ENCODE results near the gene LFNG.
A peak's percentile ranks its signal among the peaks of the same experiment; 100 is the strongest.

Gene LFNG

GRCh38 chr7:2504128-2504888 is 15.3 kb upstream of the LFNG start:
- no peak for DNase-seq

DNA sequence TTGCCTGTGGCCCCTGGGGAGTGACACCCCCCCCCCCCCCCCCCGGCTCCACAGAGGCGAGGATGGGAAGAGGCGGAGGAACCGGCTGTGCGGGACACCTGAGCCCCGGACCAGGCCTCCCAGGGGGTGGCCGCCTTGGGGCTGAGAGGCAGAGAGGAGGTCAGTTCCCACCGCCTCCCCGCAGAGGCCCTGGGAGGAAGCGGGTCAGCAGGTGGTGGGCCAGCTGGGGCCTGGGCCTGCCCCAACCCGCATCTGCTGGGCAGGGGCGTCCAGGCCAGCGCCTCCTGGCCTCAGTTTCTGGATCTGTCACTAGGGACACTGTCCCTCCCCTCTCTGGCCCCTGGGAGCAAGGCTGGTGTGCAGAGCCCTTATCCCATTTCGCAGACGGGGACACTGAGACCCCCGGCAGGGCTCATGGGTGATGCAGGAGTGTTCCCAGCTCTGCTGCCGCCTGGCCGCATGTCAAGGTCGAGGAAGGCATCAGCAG is 14.6 kb upstream of the LFNG start:
- DNase-seq: no peak

DNA sequence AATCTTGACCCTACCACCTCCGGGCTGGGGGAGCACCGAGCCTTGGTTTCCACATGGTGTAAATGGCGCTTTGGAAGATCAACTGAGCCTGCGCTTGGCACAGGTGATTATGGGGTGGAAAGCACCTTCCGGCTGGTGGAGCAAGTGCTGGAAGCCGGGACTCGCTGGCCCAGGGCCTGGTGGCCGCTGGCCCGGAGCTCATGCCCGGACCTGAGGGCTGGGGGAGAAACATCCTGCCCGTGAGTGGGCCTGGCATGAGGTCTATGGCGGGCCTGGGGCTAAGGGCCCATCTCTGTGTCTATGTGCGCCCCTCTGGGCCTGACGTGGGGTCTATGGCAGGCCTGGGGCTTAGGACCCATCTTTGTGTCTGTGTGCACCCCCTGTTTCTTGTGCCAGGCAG is 14.2 kb upstream of the LFNG start:
- no peak for DNase-seq

GRCh38 chr7:2507208-2507916 is 12.2 kb upstream of the LFNG start:
- DNase-seq: no peak

DNA sequence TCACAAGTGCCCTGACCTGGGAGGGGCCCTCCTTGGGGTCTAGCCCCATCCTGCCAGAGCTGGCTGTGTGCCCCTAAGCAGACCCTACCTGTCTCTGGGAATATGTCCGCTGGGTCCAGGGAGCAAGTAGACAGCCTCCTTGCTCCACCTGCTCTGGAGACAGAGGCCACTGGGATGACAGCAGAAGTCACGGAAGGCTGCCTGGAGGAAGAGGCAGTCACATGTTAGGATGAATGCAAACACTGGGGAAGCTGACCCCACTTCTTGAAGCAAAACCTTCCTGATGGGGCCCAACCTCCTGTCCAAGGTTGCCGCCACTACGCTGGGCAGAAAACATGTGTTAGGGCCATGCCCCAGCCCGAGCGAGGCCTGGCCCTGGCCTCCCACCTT is 11.7 kb upstream of the LFNG start:
- DNase-seq: no peak

DNA sequence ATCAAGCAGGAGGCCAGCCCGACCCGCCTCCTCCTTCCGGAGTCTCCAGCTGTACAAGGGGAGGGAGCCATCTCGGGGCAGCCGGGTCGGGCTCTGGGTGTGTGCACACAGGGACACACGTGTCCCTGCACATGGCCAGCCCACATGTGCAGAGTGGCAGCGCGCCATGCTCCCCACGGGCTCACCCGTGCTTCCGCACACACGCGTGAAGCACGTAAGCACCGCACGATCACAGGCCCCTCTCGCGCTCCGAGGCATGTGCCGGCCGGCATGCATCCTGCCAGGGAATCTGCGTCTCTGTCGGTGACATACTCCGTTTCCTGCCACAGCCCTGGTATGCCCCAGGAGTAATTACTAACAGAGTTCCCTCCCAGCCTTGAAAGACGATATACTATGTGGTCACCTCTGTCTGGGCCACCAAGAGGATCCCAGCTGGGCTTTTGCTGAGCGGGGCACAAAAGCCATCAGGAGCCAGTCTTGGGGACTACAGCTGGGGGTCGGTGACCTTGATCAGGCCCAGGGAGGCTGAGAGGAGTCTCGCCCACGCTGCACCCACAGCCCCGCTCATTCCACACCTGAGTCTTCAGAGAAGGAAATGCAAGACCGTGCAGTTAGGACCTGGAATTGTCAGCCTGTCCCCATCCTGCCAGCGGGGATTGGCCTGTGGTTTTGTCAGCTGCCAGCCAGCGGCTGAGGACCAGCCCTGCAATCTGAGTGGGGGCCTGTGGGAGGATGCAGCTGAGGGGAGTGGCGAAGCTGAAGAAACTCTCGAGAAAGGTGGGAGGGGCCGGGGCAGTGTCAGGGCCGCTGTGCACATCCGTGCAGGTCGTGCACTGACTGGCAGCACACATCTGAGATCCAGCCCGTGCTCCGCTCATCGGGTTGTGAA is 11.0 kb upstream of the LFNG start:
- peak; percentile 75 to 93 (median 87) for DNase-seq

- DNase-seq: peak in 1 of 6 experiments; percentile 45
Measured at GRCh38 chr7:2509298-2509906, 10.2 kb upstream of the LFNG start.

DNA sequence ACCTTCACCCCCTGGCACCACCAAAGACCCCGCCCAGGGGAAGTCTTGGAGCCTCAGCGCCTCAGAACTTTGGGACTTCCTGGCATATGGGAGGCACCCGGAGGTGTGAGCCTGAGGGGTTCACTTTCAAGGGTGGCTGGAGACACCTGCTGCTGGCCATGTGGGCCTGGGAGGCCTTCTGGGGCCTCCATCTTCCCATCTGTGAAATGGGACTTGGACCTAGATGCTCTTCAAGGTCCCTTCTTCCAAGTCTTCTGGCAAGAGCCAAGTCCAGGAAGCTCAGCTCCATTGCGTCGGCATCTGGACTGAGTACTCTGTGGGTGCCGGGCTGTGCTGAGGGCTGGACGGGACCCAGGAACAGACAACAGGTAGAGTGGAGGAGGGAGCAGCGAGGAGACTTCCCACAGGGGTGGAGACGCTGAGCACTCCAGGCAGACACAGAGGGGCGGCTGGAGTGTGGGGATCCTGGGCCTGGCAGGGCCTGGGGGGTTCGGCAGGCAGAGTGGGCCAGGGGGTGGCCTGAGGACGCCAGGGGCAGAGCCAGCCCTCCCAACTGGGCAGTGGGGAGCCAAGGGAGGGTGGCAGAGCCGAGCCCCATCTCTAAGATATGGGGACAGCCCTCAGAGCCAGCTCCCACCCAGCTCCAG is 9.3 kb upstream of the LFNG start:
- DNase-seq: no peak

- peak; percentile 33 to 68 (median 54) for DNase-seq
Measured at GRCh38 chr7:2510909-2511768, 8.4 kb upstream of the LFNG start.

- no peak for DNase-seq
Measured at GRCh38 chr7:2511769-2512168, 7.8 kb upstream of the LFNG start.

DNA sequence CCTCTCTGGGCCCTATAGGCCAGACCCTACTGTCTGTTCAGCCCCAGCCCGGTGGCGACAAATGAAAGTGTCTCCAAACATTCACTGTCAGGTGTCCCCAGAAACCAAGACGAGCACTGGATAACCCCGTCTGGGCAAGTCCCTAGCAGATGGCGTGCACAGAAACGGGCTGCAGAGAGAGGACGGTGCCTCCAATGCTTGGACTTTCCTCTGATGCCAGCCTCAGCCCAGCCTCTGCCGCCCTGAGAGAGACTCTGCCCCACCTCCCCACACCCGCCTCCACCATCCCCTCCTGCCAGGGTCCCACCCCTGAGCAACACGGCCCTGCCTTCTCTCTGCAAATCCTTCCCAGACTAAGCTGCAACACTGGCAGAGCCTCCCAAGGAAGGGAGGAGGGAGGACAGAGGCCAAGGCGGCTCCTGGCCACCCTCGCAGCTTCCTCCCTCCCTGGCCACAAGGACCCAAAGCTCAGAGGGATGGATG is 7.4 kb upstream of the LFNG start:
- peak in 3 of 6 experiments; percentile 16 to 39 (median 17) for DNase-seq

- DNase-seq: no peak
Measured at GRCh38 chr7:2512713-2513112, 6.9 kb upstream of the LFNG start.

GRCh38 chr7:2513702-2514101 is 5.9 kb upstream of the LFNG start:
- DNase-seq: no peak

GRCh38 chr7:2514473-2515423 is 4.8 kb upstream of the LFNG start:
- no peak for DNase-seq

GRCh38 chr7:2515424-2516193 is 4.0 kb upstream of the LFNG start:
- DNase-seq: no peak

GRCh38 chr7:2516194-2516555 is 3.4 kb upstream of the LFNG start:
- DNase-seq: no peak

DNA sequence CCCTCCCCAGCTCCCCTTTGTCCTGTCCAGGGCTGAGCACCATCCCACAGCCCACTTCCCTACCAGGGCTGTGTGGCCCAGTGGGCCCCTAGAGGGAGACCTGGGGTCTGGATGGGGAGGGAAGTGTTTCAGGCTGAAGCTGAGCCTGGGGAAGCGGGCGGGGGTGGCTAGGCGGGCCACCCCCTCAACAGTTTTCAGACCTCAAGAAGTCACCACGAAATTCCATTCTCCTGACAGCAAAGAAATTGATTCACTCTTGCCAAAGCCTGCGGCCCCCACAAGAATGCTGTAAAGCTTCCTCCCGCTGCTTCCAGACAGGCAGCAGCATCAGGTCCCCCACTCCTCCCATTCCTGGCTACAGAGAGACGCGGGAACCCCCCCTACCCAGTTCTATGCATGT is 2.5 kb upstream of the LFNG start:
- no peak for DNase-seq

DNA sequence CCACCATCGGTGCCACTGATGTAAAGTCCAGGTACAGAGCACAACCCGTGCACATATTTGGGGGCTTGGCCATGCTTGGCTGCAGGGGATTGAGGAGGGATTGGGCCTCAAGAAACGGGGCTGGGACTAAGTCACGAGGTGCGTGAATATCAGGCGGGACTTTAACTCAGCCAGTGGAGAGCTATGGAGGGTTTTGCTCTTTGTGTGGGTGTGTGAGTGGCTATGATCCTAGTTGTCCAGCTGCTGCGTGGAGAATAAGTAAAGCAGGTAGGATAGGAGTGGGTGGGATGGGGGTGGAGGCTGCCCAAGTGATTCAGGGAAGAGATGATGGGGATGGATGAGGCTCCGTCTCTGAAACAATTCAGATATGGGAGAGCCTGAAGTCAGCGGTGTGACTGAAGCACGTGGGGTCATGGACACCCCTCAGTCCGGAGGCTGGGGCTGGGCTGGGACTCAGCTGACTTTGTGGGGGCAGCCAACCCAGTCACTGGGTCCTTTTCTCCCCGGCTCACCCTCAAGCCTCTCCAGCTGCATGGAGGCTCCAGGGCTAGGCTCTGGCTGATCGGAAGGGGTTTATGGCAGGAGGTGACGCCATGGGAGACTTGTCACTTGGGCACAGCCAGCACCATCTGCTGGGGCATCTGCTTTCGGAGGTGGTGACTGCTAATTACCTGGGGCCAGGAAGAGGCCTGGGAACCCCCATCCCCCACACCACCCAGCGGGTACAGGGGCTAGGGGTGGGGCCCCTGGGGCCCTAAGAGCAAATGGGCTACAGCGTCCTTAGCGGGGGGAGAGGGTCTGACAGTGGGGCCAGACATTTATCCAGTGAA is 1.7 kb upstream of the LFNG start:
- DNase-seq: peak in 2 of 6 experiments; percentile 18 to 29
